ENCODE results near the gene MRE11.

GRCh38 chr11:94515398-94515797 is 21.8 kb upstream of the MRE11 start:
- TF ChIP-seq FOXA1 (IDR thresholded peaks at IDR 0.05) (no peak), HDGF (IDR thresholded peaks at IDR 0.05; ENCODE audit: borderline replicate concordance) (no peak), SP1 (IDR thresholded peaks at IDR 0.05) (no peak)

Data from HEK293T (cell line).